K562 (cell line): ENCODE results near the gene RARA. TPM values are rescaled to one million over a fixed set of nuclear protein-coding genes. Genes with fewer than 3 reads are reported as not detected.

Experiments used
- BCLAF1 ChIP-seq, 2 experiments: fragments of 450-650 bp in 1 of 2; IDR thresholded peaks; 2 replicates each; pipeline ENCODE4 v1.6.1; 2011 to 2017; ENCODE audit warnings: low read depth in 2 of 2, antibody characterized with exemption in 1 of 2, borderline replicate concordance in 1 of 2, low read length in 1 of 2, mild to moderate bottlenecking in 1 of 2, mixed read lengths in 1 of 2; ENCODE audit not compliant: control insufficient read depth in 1 of 2
- BHLHE40 ChIP-seq: IDR thresholded peaks from 2 replicates; pipeline ENCODE4 v1.6.1; 2011; ENCODE audit warnings: low read length, improper control_type of control experiment
- E2F1 ChIP-seq: sonication (generic); formaldehyde crosslinking; IDR thresholded peaks from 2 replicates; pipeline ENCODE4 v1.8.1; 2023; ENCODE audit warnings: mild to moderate bottlenecking, missing genetic modification reagents, moderate library complexity
- ESRRA ChIP-seq: fragments of 450-650 bp; IDR thresholded peaks from 2 replicates; pipeline ENCODE4 v1.6.1; 2014; ENCODE audit warnings: low read depth, mild to moderate bottlenecking, moderate library complexity, borderline replicate concordance
- ETS1 ChIP-seq: conservative IDR thresholded peaks from 2 replicates; pipeline ENCODE4 v1.6.1; 2011; ENCODE audit warnings: low read depth, mild to moderate bottlenecking, low read length; ENCODE audit not compliant: control insufficient read depth
- HDAC6 ChIP-seq: IDR thresholded peaks from 2 replicates; pipeline ENCODE4 v1.6.1; 2012; ENCODE audit warnings: low read depth, mild to moderate bottlenecking, control low read depth, inconsistent platforms, low read length, moderate library complexity
- MBD1 ChIP-seq: fragments of 250-450 bp; sonication (Bioruptor Pico); IDR thresholded peaks from 2 replicates; pipeline ENCODE4 v1.8.0; 2022; ENCODE audit warnings: inconsistent platforms
- MCM5 ChIP-seq: fragments of 450-650 bp; IDR thresholded peaks from 2 replicates; pipeline ENCODE4 v1.6.1; 2016; ENCODE audit warnings: low read depth
- MTF1 ChIP-seq: fragments of 250-450 bp; sonication (Bioruptor Pico); IDR thresholded peaks from 2 replicates; pipeline ENCODE4 v1.9.0; 2021; ENCODE audit warnings: moderate library complexity, mild to moderate bottlenecking, inconsistent platforms, borderline replicate concordance
- PML ChIP-seq: IDR thresholded peaks from 2 replicates; pipeline ENCODE4 v1.6.1; 2012; ENCODE audit warnings: low read length, inconsistent platforms
- POLR3G ChIP-seq: IDR thresholded peaks from 2 replicates; pipeline ENCODE4 v1.6.1; 2011; ENCODE audit not compliant: insufficient read length, insufficient replicate concordance; ENCODE audit errors: extremely low read depth
- RNF2 ChIP-seq: sonication (generic); IDR thresholded peaks from 2 replicates; pipeline ENCODE4 v1.6.1; 2016
- SMARCA4 ChIP-seq: fragments of 450-650 bp; IDR thresholded peaks from 2 replicates; pipeline ENCODE4 v1.6.1; 2016
- TCF3 ChIP-seq: sonication (generic); formaldehyde crosslinking; IDR thresholded peaks from 2 replicates; pipeline ENCODE4 v1.4.0; 2020; ENCODE audit warnings: mild to moderate bottlenecking, missing genetic modification reagents
- WHSC1 ChIP-seq: IDR thresholded peaks from one replicate; pipeline ENCODE4 v1.6.1; 2012; ENCODE audit warnings: low read length, control low read depth, inconsistent platforms
- ZBTB9 ChIP-seq: fragments of 450-650 bp; formaldehyde crosslinking; IDR thresholded peaks from 2 replicates; pipeline ENCODE4 v1.4.0; 2020; ENCODE audit warnings: mild to moderate bottlenecking, moderate library complexity
- ZNF12 ChIP-seq: sonication (generic); formaldehyde crosslinking; IDR thresholded peaks from 2 replicates; pipeline ENCODE4 v1.4.0; 2020; ENCODE audit warnings: mild to moderate bottlenecking, missing genetic modification reagents
- ZNF507 ChIP-seq: conservative IDR thresholded peaks from 2 replicates; pipeline ENCODE4 v1.6.1; 2017; ENCODE audit warnings: missing genetic modification characterization, missing compliant biosample characterization
- ZNF668 ChIP-seq: fragments of 250-450 bp; sonication (Bioruptor Pico); IDR thresholded peaks from 2 replicates; pipeline ENCODE4 v1.8.0; 2022; ENCODE audit warnings: mild to moderate bottlenecking, inconsistent platforms
- polyA plus RNA-seq, 8 experiments: library from polyadenylated mRNA; depleted of rRNA in 4 of 8; stranded (reverse) in 5 of 8; unstranded in 3 of 8; fragments of >200 nt; fragmentation: Nextera tagmentation in 2 of 8; fragmentation: Illumina TruSeq in 1 of 8; extraction: Ambion mirVana in 2 of 8; extraction: Trizol in 1 of 8; gene quantifications; 2 replicates each; pipeline versions ENCODE4 v1.2.1 to v1.2.3, GENCODE V29; 2011 to 2014; ENCODE audit warnings: inconsistent platforms in 1 of 8, missing spikeins in 1 of 8
- total RNA-seq, 7 experiments: library from RNA; depleted of rRNA in 6 of 7; stranded (reverse); fragments of >200 nt in 6 of 7; fragmentation: Illumina TruSeq in 2 of 7; extraction: Trizol in 2 of 7; gene quantifications; 2 replicates each; pipeline versions ENCODE4 v1.2.1 to v1.2.3, GENCODE V29; 2011 to 2021; ENCODE audit warnings: low replicate concordance in 1 of 7

RARA gene
- total and polyA plus RNA-seq, 9 of the 15 experiments (the other 6 are each of a cell fraction or from before 2014, with no cell fraction given), result 0.10 to 28.0 (median 7.9) TPM

- TF ChIP-seq E2F1 (CRISPR knock-in tag) (peak; percentile 95), ZBTB9 (CRISPR knock-in tag) (no peak), RNF2 (no peak), SMARCA4 (no peak), MBD1 (CRISPR knock-in tag) (no peak), MTF1 (CRISPR knock-in tag) (no peak), BHLHE40 (no peak), ETS1 (peak; percentile 92), ZNF507 (tag) (no peak), POLR3G (no peak), HDAC6 (no peak), WHSC1 (no peak), BCLAF1 (IDR thresholded peaks at IDR 0.05; ENCODE audit: borderline replicate concordance in 1 of 2, control insufficient read depth in 1 of 2, low read depth in 2 of 2, low read length in 1 of 2) (no peak), ZNF12 (no peak), ESRRA (peak; percentile 54; the same call in 1 of the 2 replicates), TCF3 (no peak), MCM5 (no peak), PML (peak; percentile 95), ZNF668 (CRISPR knock-in tag) (no peak)
Observed at GRCh38 chr17:40287494-40288369, 21.2 kb upstream of the RARA start, which contains the start of gene CDC6 (continued).
